Stimulated activated CD4-positive, alpha-beta T cell treated with anti-CD3 and anti-CD28 coated beads, Interleukin-4, amount 100 ng/mL, for 24 hours (primary cell): Measurements from ENCODE around the gene BPIFA2.

Source experiments
- DNase-seq: peaks from one replicate; pipeline ENCODE4 v3.0.0-alpha.2; 2020

The BPIFA2 gene

DNA sequence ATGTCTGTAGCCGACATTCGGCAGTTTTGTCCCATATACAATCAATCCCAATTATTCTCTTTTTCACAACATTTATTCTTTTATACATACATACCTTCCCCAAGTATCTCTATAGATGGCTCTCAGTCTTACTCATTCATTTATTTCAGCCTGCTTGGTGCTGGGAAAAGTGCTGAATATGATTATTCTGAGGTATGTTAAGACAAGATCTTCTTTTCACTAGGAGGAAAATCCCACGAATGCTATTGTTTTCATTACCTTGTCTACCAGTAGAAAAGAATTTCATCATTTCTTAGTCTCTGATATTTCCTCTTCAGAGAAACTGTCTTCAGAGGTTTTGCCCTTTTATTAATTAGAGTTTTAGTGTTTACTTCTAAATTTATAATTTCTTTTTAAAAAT is 35.5 kb downstream of the BPIFA2 start:
- DNase-seq = no peak

DNA sequence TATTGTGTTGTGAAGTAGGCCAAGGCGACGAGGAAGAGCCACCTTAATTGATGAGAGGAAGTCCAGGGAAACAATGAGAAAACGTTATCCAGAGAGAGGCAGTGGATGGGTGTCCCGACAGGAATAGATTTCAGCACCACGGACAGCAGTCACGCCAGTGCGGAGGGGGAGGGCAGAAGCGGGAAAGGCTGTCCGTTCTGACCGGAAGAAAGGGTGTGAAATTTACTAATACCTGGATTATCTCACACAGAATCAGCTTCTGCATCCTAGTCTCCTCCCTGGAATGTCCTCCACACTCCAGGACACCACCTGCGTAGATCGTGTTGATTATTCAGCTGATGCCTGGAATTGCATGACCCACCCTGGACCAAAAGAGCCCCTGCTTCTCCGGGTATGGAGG is 41.8 kb downstream of the BPIFA2 start:
- DNase-seq = peak; percentile 40

GRCh38 chr20:33210371-33210770 is 42.4 kb downstream of the BPIFA2 start:
- no peak for DNase-seq

GRCh38 chr20:33211817-33212424 is 44.0 kb downstream of the BPIFA2 start:
- DNase-seq = peak; percentile 11

DNA sequence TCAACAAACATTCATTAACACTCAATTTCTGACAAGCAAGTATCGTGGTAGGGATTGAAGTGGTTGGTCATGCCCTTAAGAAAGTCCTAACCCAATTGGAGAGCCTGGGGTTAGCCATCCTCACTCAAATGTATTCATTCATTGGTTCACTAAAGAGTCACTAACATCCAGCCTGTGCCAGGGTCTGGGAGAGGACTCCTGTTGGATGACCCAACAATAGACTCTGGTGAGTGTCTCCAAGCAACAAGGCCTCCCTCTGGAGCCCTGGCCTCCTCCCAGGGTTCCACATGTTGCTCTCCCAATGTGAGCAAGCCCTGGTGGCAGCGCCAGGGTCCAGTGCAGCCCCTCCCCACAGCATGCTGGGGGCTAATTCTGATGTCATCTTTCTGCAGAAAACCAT is 49.1 kb downstream of the BPIFA2 start, which contains the start of gene BPIFA3:
Gene BPIFA3 (plus strand): TSS at position 301 of the 400 bp plus-strand sequence. CDS start 185 bp downstream, outside the sequence.
- DNase-seq = no peak

DNA sequence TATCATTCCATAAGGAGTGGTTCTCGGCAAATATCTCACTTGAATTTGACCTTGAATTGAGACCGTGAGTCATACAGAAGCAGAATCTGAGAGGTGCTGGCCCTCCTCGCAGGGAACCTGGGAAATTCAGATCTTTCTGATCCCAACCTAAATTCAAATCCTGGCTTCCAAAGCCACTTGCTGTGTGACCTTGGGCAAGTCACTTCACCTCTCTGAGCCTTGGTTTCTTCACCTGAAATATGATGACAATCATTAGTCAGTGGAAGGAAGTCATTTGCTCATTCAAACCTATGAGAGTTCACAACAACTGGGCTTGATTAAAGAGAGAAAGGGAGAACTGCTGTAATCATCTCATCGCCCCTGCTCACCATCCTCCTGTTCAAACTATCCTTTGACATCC is 56.4 kb downstream of the BPIFA2 start:
- DNase-seq = no peak

GRCh38 chr20:33229843-33230242 is 61.9 kb downstream of the BPIFA2 start:
- no peak for DNase-seq
